GM19043 (cell line): ENCODE data around the gene PITRM1.

Experiments
- ATAC-seq: cut with Tn5 transposase; IDR thresholded peaks from one replicate; pipeline ENCODE4 v1.9.1; 2021; ENCODE audit warnings: low read depth; ENCODE audit not compliant: unreplicated experiment

The PITRM1 gene

DNA sequence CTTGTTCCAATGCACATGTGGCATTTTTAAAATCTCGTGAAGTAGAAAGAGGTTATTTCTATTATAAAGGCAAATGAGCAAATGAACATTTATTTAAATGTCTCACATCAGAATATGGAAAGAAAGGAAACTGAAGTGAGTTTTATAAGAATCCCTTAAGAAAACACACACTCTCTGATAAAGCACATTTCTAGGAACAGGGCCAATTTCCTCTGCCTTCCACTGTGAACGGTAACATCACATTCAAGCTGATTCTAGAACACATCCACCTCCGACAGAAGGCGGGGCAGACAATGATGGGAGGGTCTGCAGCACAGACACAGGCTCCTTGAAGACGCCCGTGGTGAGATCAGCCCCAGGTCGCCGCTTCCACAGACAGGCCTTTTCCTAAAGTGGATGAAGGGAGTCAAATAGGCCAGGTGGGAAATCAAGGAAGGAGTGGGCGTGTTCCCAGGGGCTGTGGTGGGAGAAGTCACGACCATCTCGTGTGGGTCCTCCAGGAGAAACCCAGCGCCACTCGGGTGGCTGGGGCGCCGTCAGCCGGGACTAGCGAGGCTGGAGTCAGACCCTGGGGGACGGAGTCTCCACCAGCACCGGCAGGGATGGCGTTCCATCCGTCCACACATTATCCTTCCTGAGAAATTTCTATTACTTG, 31.1 kb downstream of the PITRM1 start:
- ATAC-seq = no peak

DNA sequence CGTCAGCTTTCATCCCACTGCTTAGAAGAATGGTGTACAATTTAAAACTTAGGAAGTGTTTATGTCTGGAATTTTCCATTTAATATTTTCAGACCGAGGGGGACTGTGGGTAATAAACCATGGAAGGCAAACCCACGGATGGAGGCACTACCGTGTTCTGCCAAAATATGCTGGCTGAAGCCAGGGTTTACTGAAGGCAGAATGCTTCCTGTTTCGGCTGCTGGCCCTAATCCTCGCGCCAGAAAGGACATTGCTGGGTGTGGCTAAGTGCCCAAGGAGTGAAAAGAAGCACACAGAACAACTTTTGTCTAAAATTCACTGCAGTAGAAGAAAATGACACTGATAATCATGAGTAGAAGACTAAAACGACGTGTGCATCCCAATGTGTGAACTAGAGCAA, 32.3 kb downstream of the PITRM1 start:
- no peak for ATAC-seq

DNA sequence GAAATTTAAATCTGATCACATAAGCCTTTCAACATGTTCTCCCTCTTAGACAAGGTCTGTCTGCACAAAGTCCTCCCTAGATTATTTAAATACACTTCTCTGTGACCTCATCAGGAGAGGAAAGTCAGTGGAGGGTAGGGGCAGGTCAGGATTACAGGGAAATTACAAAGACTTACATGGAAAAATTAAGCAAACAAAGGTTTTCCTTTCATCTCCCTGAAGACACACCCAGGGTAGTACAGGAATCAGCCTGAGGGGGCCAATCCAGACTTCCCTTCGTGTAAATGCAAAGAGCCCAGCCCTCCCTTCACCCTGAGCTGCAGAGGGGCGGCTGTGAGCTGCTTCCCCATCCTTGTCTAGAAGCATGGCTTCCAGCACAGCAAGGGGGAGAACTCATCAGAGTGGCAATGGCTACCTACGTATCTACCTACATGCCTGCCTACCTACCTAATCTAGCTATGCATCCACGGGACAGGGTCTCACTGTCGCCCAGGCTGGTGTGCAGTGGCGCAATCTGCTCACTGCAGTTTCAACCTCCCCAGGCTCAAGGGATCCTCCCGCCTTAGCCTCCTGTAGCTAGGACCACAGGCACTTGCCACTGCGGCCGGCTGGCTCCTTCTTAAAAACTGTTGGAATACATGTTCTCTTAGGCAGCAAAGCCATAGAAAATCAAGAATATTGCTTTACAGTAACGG, 33.2 kb downstream of the PITRM1 start:
- ATAC-seq = no peak

DNA sequence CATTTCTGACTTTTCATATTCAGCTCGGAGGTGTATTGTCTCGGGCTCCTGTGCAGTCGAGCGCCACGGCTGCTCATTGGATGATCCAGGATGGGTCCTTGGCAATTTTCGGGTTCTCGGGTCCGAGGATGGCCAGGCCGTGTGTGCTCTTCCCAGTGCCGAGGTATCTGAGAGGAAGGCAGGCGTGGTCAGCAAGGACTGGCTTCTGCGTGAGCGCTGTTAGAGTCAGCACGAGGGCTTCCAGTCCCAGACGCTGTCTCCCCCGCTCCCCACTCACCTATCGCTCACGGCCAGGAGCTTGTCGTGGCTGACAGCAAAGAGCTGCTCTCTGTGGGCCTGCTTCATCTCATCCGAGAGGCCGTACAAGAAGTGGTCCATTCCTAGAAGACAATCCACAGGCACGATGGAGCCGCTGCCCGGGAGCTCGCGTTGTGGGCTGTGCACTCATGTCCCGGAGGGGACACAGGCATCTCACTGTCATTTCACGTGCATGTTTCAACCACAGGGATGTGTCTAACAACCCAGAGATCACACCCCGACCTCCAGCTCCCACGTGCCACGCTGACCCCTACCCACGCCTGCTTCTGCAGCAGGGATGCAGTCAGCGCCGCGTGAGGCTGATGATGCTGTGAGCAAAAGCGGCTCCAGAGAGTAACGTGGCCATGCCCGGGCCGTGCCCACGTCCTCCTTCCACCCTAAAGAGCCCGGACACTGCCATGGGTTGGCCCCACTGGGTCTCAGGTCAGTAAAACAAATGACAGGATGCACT, 34.4 kb downstream of the PITRM1 start:
- no peak for ATAC-seq

DNA sequence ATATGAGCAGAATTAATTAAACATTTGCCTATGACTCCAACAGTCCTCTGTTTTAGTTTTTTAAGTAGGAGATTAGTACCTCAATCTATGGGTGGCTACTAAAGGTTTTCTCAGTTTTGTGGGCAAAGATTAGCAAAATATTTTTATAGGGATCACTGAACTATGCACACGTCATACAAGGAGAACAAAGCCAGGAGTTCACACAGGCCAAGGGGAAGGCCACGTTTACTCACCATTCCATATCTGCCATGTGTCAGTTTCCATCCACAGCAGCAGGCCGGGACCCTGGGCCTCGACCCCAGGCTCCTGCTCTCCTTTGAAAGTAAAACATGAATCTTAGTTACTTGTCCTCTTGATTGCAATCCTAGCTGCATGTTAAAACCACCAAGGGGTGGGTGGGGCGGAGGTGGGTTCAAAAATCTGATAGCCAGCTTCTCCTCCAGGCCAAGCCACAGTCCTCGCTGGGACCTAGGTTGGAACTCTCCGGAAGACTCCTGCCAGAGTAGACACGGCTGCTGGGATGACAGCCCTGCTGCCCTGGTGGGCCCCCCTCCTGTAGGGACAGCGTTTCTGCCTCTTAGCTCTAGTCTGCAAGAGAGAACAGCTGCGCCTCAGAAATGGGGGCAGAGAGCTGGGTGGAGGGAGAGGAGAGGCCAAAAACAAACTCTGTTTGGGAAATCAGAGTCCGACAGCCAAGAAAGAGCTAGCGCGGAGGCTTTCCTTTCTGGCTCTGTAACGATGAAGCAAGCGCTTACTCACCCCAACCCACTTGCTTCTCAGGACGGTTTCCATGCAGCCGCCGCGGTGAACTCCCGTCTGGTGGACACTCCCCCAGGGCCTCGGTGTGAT, 35.6 kb downstream of the PITRM1 start:
- no peak for ATAC-seq

DNA sequence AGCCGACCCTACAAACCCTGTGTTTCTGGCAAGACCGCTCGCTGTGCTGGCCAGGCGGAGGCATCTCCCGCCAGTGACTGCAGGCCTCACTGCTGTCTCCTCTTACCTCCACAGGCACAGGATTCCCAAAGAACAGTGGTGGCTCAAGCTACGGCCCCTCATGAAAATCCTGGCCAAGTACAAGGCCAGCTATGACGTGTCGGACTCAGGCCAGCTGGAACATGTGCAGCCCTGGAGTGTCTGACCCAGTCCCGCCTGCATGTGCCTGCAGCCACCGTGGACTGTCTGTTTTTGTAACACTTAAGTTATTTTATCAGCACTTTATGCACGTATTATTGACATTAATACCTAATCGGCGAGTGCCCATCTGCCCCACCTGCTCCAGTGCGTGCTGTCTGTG, 36.2 kb downstream of the PITRM1 start:
- ATAC-seq = no peak

DNA sequence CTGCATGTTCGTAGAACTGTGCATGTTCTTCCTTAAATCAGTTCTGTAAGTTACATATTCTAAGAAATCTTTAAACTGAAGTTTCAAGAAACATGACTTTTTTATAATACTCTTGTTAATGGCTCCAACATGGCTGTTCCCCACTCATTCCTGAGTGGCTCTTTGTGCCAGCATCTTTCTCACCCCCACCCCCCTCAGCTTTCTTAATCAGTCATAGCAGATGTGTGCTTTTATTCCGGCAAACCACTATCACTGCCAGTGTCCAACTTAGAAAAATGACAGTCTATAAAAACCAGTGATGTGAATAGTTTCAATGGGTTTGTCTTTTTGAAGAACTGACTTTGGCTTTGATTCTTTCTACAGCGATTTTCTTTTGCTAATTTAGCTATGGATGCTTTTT, 37.6 kb downstream of the PITRM1 start:
- ATAC-seq = no peak

DNA sequence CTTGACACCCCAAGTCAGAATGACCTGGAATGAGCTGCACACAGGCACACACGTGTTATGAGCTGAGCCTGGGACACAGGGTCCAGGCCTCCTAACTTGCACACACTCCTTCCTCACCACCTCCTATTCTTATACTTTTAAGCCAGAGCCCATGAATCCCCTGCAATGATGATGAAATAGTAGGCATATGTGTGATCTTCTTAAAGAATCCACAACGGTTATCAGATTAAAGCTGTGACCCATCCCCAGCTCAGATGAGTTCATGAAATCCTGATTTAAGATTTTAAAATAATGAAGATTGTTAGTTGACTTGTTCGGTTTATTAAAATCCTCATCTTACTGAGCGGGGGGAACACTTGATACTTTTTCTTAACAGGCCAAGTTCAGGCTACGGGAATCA, 38.6 kb downstream of the PITRM1 start:
- ATAC-seq = no peak

DNA sequence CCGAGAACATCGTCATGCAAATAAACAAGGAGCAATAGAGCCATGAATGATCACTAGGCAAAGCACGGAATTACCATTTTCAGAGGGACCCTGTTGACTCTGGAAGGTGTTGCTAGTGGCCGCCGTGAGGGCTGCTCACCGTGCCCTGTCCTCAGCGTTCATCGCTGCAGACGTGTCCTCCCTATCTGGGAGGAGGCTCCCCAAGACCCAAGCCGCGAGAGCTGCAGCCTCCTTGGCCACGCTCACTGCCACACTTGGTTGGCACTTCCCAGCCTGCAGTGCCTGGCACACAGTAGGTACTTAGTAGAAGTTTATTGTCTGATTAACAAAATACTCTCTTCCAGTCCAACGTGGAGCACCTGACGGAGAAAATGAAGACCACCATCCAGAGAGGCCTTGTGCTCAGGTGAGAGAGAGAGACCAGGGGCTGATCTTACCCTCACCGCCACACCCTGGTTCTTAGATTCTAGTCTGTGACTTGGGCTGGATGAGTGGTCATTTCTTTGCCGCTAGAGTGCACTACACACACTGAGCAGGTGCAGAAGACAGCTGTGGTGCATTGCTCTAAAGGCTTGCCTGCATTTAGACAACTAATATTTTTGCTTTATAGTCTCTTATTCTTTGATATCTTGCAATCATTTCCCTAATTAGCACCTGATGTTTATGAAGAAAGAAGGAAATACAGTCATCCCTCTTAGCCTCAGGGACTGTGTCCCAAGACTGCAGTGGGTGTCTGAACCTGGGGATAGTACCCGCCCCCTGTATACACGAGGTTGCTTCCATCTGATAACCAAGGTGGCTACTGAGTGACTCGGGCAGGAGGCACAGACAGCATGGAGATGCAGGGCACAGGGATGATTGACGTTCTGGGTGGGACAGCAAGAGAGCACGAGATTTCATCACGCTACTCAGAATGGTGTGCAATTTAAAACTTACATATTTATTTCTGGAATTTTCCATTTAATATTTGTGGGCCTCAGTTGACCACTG, 40.3 kb downstream of the PITRM1 start:
- ATAC-seq = no peak

DNA sequence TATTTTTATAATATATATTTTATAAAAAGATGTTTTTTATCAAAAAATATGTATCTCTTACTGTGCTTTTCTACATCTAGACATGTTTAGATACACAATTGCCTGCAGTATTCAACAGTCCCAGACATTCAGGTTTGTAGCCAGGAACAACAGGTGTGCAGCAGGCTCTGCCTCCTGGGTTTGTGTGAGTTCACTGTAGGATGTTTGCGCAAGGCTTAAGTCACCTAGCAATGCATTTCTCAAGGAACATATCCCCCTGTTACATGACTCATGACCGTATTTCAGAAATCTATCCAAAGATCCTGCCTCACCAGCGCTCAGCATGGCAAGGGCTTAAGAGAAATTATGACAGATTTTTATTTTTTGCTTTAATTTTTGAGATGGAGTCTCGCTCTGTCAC, 41.5 kb downstream of the PITRM1 start:
- no peak for ATAC-seq

DNA sequence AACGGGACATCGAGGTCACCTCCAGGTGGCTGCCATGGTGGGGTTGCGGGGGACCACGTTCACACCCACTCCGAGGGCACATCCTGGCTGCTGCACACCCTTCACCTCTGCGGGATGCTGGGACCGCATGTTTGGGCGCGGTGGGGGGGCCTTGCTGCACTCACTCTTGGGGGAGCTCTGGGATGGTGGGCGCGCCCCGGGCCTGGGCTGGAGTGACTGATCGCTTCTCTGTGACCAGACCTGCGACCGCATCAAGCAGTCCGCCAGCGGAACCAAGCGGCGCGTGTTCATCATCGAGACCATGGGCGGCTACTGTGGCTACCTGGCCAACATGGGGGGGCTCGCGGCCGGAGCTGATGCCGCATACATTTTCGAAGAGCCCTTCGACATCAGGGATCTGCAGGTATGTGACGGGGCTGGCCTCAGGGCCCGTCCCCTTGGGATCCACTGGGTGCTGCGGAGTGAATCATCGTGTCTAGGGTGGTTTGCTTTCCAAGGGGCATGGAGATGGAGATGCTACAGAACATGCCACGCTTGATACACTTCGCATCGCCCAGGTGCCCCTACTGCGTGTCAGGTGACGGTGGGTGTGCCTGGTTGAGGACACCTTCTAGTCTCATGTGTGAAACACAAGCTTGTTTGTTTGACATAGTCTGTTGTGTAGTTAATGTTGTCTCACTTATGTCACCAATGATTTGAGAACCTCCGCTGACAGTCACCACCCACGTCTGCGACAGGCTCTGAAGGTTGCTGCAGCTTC, 42.8 kb downstream of the PITRM1 start:
- ATAC-seq = no peak

DNA sequence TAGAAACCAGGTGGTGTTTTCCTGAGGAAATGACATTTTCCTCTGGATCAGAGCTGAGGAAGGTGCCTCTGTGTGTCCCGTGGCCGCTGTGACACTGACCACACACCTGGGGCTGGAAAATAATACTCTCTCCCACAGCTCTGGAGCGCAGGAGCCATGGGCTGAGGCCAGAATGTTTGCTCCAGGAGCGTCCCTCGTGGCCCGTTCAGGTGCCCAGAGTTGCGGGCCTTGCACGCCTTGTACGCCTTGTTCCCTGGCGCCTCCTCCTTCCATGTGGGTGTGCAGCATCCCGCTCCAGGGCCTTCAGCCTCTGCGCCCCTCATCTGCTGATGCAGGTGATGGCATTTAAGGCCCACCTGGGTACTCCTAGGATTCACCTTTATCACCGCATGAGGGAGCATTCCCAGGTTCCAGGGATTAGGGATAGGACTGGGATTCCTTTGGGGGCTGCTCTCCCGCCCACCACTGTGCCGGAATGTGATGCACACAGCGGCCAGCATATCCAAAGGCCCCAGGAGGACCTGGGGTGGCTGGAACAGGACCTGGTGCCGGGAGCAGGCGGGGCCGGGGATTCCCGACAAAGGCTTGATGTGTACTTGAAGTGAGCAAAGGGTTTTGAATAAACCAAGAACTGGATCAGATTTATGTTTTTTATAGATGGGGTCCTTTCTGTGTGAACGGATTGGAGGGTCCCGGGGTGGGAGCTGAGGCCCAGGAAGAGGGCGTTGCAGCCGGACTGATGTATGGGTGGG, 44.0 kb downstream of the PITRM1 start:
- no peak for ATAC-seq

DNA sequence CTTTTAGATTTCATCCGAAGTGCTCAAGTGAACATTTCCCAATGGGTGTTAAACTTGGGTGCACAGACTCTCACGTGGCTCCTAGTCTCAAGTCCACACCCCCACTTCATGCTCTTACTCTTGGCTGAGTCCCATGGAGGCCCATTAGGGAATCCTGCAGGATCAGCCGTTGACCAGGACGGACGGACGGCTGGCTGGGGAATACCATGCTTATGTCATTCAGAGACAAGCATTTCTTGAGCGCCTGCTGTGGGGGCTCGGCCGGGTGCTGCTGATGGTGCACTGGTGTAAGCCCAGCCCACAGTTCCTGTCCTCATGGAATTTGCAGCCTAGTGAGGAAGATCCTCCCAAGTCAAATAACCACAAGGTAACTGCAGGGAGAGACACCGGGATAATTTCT, 44.7 kb downstream of the PITRM1 start:
- ATAC-seq = no peak

DNA sequence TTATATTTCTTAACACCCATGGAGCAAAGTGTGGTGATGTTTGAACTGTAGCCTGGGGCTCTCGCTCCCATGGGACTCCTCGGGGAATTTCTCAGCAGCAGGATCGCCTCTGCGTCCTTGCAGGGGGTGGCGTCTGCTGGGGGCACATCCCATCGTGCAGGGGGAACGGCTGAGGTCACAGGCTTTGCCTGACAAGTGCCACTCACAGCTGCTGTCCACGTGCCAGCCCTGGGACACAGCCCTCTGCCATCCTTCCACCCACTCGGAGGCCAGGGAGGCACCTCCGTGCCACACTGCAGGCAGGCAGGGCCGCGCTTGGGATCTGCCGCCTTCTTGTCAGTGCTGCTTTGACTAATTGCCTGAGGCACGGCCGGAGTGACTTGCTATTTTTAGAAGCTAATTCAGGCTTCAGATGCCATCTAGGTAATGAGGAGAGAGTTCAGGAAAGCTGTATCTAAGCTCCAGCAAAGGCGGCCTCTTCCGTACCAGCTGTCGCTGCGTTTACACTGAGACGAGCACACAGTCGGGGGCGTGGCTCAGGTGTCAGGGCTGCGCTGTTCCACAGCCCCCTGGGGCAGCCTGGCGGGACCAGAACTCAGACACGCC, 45.7 kb downstream of the PITRM1 start:
- no peak for ATAC-seq

DNA sequence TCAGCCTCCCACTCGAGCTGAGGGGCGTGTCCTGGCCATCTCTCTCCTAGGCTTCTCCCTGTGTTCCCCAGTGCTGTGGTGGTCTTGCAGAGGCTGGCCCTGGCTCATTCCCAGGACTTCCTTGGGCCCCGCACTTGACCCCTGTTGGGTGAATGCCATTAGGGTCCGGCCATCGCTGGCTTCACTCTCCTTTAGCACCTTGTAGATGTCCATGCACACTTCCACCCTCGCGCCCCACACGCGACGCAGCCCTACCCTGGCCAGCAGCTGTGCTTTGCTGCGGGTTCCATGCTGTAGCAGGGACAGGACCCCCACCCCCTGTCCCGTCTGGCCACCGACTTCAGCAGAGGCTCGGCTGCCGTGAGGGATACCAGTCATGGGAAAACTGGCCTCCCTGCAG, 46.3 kb downstream of the PITRM1 start:
- ATAC-seq = no peak

DNA sequence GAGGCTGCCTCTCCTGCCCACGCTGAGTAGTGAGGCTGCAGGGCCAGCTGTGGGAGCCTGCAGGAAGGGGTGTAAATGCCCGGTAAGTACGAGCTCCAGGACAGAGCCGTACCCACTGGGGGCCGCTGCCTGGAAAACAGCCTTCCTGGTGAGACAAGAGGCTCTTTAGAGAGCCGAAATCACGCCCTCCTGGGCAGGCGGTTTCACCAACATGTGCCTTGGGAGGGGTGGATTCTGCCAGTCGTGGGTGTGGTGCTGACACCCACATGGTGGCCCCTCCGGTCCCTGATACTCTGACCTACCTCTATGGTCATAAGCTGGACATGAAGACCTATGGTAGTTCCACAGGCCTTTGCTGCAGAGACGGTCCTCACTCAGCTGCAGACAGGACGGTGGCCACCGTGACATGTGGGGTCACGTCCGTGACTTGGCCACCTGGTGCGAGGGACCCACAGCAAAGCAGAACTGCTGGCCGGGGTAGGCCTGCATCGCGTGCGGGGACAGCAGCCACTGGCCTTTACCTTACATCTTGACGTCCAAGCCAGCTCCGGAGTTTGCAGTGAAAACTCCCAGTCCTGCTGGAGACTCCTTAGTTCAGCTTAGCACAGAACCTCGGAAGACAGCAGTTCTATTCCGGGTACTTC, 46.9 kb downstream of the PITRM1 start:
- no peak for ATAC-seq

DNA sequence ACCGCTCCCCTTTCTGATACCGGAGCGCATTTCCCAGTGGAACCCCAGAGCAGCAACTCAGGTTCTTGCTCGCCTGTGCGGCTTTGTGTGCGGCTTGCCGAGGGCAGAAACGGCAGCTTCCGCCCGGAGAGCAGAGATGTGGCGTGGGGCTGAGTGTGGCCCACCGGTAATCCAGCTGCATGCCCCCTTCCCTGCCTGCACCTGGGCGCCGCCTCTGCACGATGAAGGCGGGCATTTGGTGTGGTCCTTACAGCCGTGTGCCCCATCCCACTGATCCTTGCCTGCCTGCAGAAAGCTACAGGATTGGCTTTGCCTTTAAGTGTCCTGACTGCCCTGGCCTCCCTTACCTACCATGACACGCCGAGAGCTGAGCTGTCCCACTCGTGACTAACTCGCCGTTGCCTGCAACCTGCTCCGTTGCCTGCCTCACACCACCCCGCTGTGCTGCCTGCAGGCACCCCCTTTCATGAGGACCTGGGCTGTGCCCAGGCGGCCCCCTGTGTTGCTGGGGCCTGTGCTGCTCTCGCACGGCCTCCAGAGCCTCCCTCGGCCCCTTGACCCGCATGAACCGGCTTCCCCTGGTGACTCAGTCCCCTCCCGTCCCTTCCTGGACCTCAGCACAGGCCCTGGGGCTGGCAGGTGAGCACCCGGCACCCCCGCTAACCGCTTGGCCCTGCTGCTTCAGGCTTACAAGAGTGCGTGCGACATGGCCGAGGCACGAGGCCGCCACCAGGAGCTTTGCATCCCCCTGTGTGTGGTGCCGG, 48.0 kb downstream of the PITRM1 start:
- no peak for ATAC-seq
